ENCODE results near the gene ZDHHC8. TPM values are rescaled to one million over a fixed set of nuclear protein-coding genes. Genes with fewer than 3 reads are reported as not detected.
"Not testable (repeated sequence)": the region's sequence is repeated elsewhere in the genome, so short reads cannot be mapped to it uniquely, and the experiment has no call there.

ZDHHC8 gene
- total RNA-seq, 1 experiment from 2014 or later, result 7.8 TPM

- DNase-seq (ENCODE audit: low read depth, low spot score), result no peak
- in situ Hi-C loops (cut with HindIII; ENCODE audit: low pct_unique_long_range_greater_than_20kb, low sequenced_read_pairs), result no loop called here
Observed at GRCh38 chr22:20147237-20147988, 15.8 kb downstream of the ZDHHC8 start.

GRCh38 chr22:20148414-20148813 lies 16.8 kb downstream of the ZDHHC8 start:
- no peak for DNase-seq (ENCODE audit: low read depth, low spot score)
- in situ Hi-C loops (cut with HindIII; ENCODE audit: low pct_unique_long_range_greater_than_20kb, low sequenced_read_pairs), result no loop called here

GRCh38 chr22:20149257-20150250 lies 17.9 kb downstream of the ZDHHC8 start:
- in situ Hi-C loops (cut with HindIII; ENCODE audit: low pct_unique_long_range_greater_than_20kb, low sequenced_read_pairs), result no loop called here
- no peak for DNase-seq (ENCODE audit: low read depth, low spot score)

- no peak for DNase-seq (ENCODE audit: low read depth, low spot score)
- in situ Hi-C loops (cut with HindIII; ENCODE audit: low pct_unique_long_range_greater_than_20kb, low sequenced_read_pairs), result no loop called here
Observed at GRCh38 chr22:20150381-20151275, 19.0 kb downstream of the ZDHHC8 start, which contains the start of gene CCDC188. TSS of gene CCDC188 (minus strand) at chr22:20151055. CDS start at chr22:20150986, 69 bp downstream.

- DNase-seq (ENCODE audit: low read depth, low spot score), result no peak
- in situ Hi-C loops (cut with HindIII; ENCODE audit: low pct_unique_long_range_greater_than_20kb, low sequenced_read_pairs), result no loop called here
Observed at GRCh38 chr22:20151276-20151588, 19.6 kb downstream of the ZDHHC8 start.

- in situ Hi-C loops (cut with HindIII; ENCODE audit: low pct_unique_long_range_greater_than_20kb, low sequenced_read_pairs), result no loop called here
- no peak for DNase-seq (ENCODE audit: low read depth, low spot score)
Observed at GRCh38 chr22:20152464-20152890, 20.9 kb downstream of the ZDHHC8 start.

GRCh38 chr22:20153945-20154344 lies 22.3 kb downstream of the ZDHHC8 start:
- in situ Hi-C loops (cut with HindIII; ENCODE audit: low pct_unique_long_range_greater_than_20kb, low sequenced_read_pairs), result no loop called here
- DNase-seq (ENCODE audit: low read depth, low spot score), result no peak

- DNase-seq (ENCODE audit: low read depth, low spot score), result no peak
- in situ Hi-C loops (cut with HindIII; ENCODE audit: low pct_unique_long_range_greater_than_20kb, low sequenced_read_pairs), result no loop called here
Observed at GRCh38 chr22:20154602-20155187, 23.1 kb downstream of the ZDHHC8 start.

- DNase-seq (ENCODE audit: low read depth, low spot score), result peak; percentile 50
- in situ Hi-C loops (cut with HindIII; ENCODE audit: low pct_unique_long_range_greater_than_20kb, low sequenced_read_pairs), result no loop called here
Observed at GRCh38 chr22:20155330-20156041, 23.9 kb downstream of the ZDHHC8 start.

- in situ Hi-C loops (cut with HindIII; ENCODE audit: low pct_unique_long_range_greater_than_20kb, low sequenced_read_pairs), result no loop called here
- no peak for DNase-seq (ENCODE audit: low read depth, low spot score)
Observed at GRCh38 chr22:20156042-20156389, 24.4 kb downstream of the ZDHHC8 start.

- in situ Hi-C loops (cut with HindIII; ENCODE audit: low pct_unique_long_range_greater_than_20kb, low sequenced_read_pairs), result no loop called here
- peak; percentile 80 for DNase-seq (ENCODE audit: low read depth, low spot score)
Observed at GRCh38 chr22:20156611-20157429, 25.2 kb downstream of the ZDHHC8 start.

- in situ Hi-C loops (cut with HindIII; ENCODE audit: low pct_unique_long_range_greater_than_20kb, low sequenced_read_pairs), result no loop called here
Observed at GRCh38 chr22:20157430-20158183, 26.0 kb downstream of the ZDHHC8 start.

GRCh38 chr22:20158391-20159036 lies 26.9 kb downstream of the ZDHHC8 start:
- in situ Hi-C loops (cut with HindIII; ENCODE audit: low pct_unique_long_range_greater_than_20kb, low sequenced_read_pairs), result no loop called here
- no peak for DNase-seq (ENCODE audit: low read depth, low spot score)

More at GRCh38 chr22:20157430-20158183, 26.0 kb downstream of the ZDHHC8 start:
- DNase-seq (ENCODE audit: low read depth, low spot score), result no peak

- DNase-seq (ENCODE audit: low read depth, low spot score), result peak; percentile 20
- in situ Hi-C loops (cut with HindIII; ENCODE audit: low pct_unique_long_range_greater_than_20kb, low sequenced_read_pairs), result no loop called here
Observed at GRCh38 chr22:20159076-20159475, 27.5 kb downstream of the ZDHHC8 start.

GRCh38 chr22:20159531-20159930 lies 27.9 kb downstream of the ZDHHC8 start:
- DNase-seq (ENCODE audit: low read depth, low spot score); in situ Hi-C loops (cut with HindIII; ENCODE audit: low pct_unique_long_range_greater_than_20kb, low sequenced_read_pairs): not testable (repeated sequence)
